Fibroblast of skin of scalp (primary cell): ENCODE results near the gene RPAIN. TPM values are rescaled to one million over a fixed set of nuclear protein-coding genes. Genes with fewer than 3 reads are reported as not detected.

ENCODE experiments used
- DNase-seq: peaks from one replicate; pipeline ENCODE4 v3.0.0-alpha.2; 2013
- polyA plus RNA-seq, 2 experiments: library from polyadenylated mRNA; unstranded; fragments of 120-200 nt; gene quantifications; one replicate each; pipeline ENCODE4 v1.2.1, GENCODE V29; 2013; ENCODE audit not compliant: insufficient read length in 2 of 2

RPAIN gene
- polyA plus RNA-seq (2013, experiment 1 of 2; ENCODE audit: insufficient read length) = 27.1 TPM
- polyA plus RNA-seq (2013, experiment 2 of 2; ENCODE audit: insufficient read length) = 25.2 TPM

- peak; percentile 86 for DNase-seq
Measured at GRCh38 chr17:5419959-5420653, at the start of gene RPAIN. TSS of gene RPAIN (plus strand) at chr17:5420182. CDS start at chr17:5420211, 29 bp downstream.

- DNase-seq = no peak
Measured at GRCh38 chr17:5370411-5370810, 49.6 kb upstream of the RPAIN start.

GRCh38 chr17:5373112-5373511 lies 46.9 kb upstream of the RPAIN start:
- no peak for DNase-seq

GRCh38 chr17:5378566-5379207 lies 41.3 kb upstream of the RPAIN start:
- no peak for DNase-seq

- DNase-seq = no peak
Measured at GRCh38 chr17:5379351-5380107, 40.5 kb upstream of the RPAIN start.

GRCh38 chr17:5380491-5381135 lies 39.4 kb upstream of the RPAIN start:
- no peak for DNase-seq

GRCh38 chr17:5381542-5381941 lies 38.4 kb upstream of the RPAIN start:
- DNase-seq = no peak

- DNase-seq = no peak
Measured at GRCh38 chr17:5391678-5392077, 28.3 kb upstream of the RPAIN start.

- DNase-seq = no peak
Measured at GRCh38 chr17:5396612-5397011, 23.4 kb upstream of the RPAIN start.

GRCh38 chr17:5399767-5400166 lies 20.2 kb upstream of the RPAIN start:
- no peak for DNase-seq

GRCh38 chr17:5405400-5405799 lies 14.6 kb upstream of the RPAIN start:
- DNase-seq = no peak

- DNase-seq = no peak
Measured at GRCh38 chr17:5408186-5408585, 11.8 kb upstream of the RPAIN start.

- no peak for DNase-seq
Measured at GRCh38 chr17:5410594-5411272, 9.2 kb upstream of the RPAIN start.

GRCh38 chr17:5413682-5414081 lies 6.3 kb upstream of the RPAIN start:
- DNase-seq = peak; percentile 84

GRCh38 chr17:5416901-5417300 lies 3.1 kb upstream of the RPAIN start:
- no peak for DNase-seq

GRCh38 chr17:5418858-5419355 lies 1.1 kb upstream of the RPAIN start:
- no peak for DNase-seq

GRCh38 chr17:5419356-5419958 lies 525 bp upstream of the RPAIN start, which contains the start of gene NUP88:
TSS of gene NUP88 (minus strand) at chr17:5419662. CDS start at chr17:5419650, 12 bp downstream.
- DNase-seq = peak; percentile 97

- peak; percentile 68 for DNase-seq
Measured at GRCh38 chr17:5422505-5422904, 2.5 kb downstream of the RPAIN start.

- DNase-seq = no peak
Measured at GRCh38 chr17:5424909-5425308, 4.9 kb downstream of the RPAIN start.

GRCh38 chr17:5425826-5426225 lies 5.8 kb downstream of the RPAIN start:
- DNase-seq = no peak

GRCh38 chr17:5429191-5429887 lies 9.4 kb downstream of the RPAIN start:
- DNase-seq = no peak
